ENCODE results near the gene IPCEF1.
"Not testable (repeated sequence)": the region's sequence is repeated elsewhere in the genome, so short reads cannot be mapped to it uniquely, and the experiment has no call there.

Gene IPCEF1

GRCh38 chr6:154334147-154334546 is 22.5 kb downstream of the IPCEF1 start:
- not testable (repeated sequence) for DNase-seq (ENCODE audit: low spot score)

DNA sequence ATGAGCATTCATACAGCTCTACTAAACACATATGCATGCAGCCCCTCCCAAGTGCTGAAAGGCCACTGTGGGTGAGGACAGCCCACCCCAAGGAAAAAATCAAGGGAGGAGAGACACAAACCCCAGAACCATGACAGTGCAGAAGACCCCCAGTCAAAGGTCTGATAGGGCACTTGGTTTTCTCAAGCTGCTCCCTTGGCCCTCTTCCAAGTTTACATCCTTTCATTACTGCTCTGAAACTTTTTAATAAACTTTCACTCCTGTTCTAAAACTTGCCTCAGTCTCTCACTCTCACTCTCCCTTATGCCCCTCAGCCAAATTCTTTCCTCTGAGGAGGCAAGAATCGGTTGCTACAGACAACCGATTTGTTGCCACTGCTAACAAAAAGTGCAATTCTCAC is 24.9 kb downstream of the IPCEF1 start:
- DNase-seq (ENCODE audit: low spot score) = no peak

GRCh38 chr6:154329350-154330170 is 27.0 kb downstream of the IPCEF1 start:
- DNase-seq (ENCODE audit: low spot score) = no peak

- not testable (repeated sequence) for DNase-seq (ENCODE audit: low spot score)
Observed at GRCh38 chr6:154327313-154327712, 29.3 kb downstream of the IPCEF1 start.

DNA sequence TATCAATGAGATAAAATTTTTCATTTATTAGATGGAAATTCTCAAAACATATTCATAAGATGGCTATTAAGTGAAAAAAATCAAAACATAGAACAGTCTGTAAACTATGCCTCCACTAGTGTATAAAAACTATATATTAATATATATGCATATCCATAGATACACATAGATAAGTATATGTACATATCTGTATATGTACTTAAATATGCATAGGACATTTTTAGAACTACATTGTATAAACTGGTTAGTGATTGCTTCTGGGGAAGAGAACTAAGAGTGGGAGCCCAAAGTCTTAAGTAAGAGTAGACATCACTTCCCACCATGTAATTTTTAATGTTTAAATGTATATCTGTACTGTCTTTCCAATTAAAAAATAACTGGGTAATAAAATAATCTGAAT is 31.5 kb downstream of the IPCEF1 start:
- no peak for DNase-seq (ENCODE audit: low spot score)

- no peak for DNase-seq (ENCODE audit: low spot score)
Observed at GRCh38 chr6:154320181-154320580, 36.4 kb downstream of the IPCEF1 start.

- DNase-seq (ENCODE audit: low spot score) = no peak
Observed at GRCh38 chr6:154319231-154319858, 37.3 kb downstream of the IPCEF1 start.

DNA sequence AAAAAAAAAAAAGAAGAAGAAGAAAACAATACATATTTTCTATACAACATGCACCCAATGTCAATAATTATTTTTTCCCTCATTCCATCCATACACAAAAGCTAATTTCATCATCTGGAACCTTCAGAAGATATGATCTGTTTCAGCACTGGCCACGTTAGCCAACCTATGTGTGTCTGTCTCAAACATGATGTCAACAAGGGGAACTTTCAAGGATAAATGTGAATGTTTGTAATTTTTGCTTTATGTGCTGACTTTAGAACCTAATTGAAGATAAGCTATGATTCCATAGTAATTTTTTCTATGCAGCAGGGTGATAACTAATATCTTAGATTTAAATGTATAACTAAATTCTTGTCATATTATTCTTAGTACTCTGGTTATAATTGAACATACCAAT is 37.9 kb downstream of the IPCEF1 start:
- no peak for DNase-seq (ENCODE audit: low spot score)

GRCh38 chr6:154316131-154316530 is 40.5 kb downstream of the IPCEF1 start:
- DNase-seq (ENCODE audit: low spot score) = no peak

DNA sequence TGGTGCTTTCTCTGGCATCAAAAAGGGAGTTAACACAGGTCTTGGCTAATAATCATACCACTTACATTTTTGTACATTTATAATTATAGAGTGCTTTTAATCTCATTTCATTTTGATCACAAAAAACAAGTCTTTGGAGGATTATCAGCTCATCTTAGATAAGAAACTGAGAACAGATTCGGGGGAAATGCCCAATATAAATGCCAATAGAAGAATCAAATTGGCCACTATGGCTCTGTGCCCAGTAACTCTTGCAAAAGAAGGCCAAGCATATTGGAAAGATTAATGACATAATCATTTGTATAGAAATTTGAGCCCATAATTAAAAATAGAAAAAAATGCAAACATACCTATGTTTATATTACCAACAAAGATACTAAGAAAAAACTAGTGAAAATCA is 42.5 kb downstream of the IPCEF1 start:
- no peak for DNase-seq (ENCODE audit: low spot score)

GRCh38 chr6:154308986-154309385 is 47.6 kb downstream of the IPCEF1 start:
- no peak for DNase-seq (ENCODE audit: low spot score)

- no peak for DNase-seq (ENCODE audit: low spot score)
Observed at GRCh38 chr6:154307696-154308425, 48.7 kb downstream of the IPCEF1 start.

DNA sequence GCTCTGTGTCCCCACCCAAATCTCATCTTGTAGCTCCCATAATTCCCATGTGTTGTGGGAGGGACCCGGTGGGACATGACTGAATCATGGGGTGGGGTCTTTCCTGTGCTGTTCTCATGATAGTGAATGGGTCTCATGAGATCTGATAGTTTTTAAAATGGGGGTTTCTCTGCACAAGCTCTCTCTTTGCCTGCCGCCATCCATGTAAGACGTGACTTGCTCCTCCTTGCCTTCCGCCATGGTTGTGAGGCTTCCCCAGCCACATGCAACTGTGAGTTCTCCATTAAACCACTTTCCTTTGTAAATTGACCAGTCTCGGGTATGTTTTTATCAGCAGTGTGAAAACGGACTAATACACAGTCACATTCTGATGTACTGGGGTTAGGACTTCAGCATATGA is 49.5 kb downstream of the IPCEF1 start:
- DNase-seq (ENCODE audit: low spot score) = not testable (repeated sequence)

- no peak for DNase-seq (ENCODE audit: low spot score)
Observed at GRCh38 chr6:154306696-154307095, 49.9 kb downstream of the IPCEF1 start.

GRCh38 chr6:154304191-154304590 is 52.4 kb downstream of the IPCEF1 start:
- DNase-seq (ENCODE audit: low spot score) = no peak

DNA sequence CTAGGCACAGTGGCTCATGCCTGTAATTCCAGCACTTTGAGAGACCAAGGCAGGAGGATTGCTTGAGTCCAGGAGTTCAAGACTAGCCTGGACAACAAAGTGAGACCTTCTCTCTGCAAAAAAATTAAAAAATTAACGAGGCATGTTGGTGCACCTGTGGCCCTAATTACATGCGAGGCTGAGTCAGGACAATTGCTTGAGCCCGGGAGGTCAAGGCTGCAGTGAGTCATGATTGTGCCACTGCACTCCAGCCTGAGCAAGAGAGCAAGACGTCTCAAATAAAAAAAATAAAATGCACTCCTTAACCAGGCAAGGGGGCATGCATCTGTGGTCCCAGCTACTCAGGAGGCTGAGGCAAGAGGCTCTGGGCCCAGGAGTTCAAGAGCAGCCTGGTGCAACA is 53.0 kb downstream of the IPCEF1 start:
- not testable (repeated sequence) for DNase-seq (ENCODE audit: low spot score)

- peak; percentile 72 for DNase-seq (ENCODE audit: low spot score)
Observed at GRCh38 chr6:154301839-154302752, 54.5 kb downstream of the IPCEF1 start.

DNA sequence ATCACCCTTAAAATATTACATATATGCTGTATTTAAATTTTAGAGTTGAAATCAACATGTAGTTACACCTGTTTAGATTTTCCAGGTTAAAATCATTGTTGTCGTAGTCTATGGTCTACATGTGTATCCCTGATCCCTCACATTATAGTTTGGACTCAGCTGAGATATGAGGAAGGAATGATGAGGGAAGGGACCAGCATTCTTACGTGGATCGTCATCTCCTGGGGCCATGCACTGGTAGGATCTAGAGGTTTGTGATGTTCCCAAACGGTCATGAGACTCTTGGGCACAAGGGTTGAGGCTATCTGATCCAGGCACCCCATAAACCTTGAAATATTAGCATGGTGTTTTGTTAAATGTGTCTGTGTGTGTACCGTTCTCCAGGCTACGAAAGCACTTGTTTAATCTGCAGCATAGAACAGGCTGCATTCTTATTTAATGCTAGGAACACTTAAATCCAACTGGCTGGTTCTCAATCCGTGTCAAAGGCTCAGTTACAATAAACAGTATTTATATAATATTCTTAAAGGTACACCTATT is 55.4 kb downstream of the IPCEF1 start:
- DNase-seq (ENCODE audit: low spot score) = no peak

DNA sequence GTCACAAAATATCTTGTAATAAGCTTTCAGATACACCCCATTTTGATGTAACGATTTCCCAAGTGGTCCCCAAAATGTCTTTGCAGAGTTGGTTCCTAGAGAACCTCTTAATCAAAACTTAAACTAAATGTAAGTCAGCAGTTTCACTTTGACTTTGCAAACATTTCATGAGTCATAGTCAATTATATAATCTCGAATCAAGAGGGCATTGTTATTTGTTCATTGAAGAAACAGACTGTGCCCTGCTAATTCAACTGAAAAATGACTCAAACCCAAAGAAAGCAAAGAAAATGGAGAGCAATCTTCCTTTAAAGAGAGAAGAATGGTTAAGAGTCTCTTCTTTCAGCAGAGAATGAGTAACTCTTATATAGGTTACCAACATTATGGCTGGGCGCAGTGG is 58.3 kb downstream of the IPCEF1 start:
- DNase-seq (ENCODE audit: low spot score) = no peak

GRCh38 chr6:154297721-154298120 is 58.9 kb downstream of the IPCEF1 start:
- DNase-seq (ENCODE audit: low spot score) = no peak

GRCh38 chr6:154297210-154297609 is 59.4 kb downstream of the IPCEF1 start:
- DNase-seq (ENCODE audit: low spot score) = no peak

DNA sequence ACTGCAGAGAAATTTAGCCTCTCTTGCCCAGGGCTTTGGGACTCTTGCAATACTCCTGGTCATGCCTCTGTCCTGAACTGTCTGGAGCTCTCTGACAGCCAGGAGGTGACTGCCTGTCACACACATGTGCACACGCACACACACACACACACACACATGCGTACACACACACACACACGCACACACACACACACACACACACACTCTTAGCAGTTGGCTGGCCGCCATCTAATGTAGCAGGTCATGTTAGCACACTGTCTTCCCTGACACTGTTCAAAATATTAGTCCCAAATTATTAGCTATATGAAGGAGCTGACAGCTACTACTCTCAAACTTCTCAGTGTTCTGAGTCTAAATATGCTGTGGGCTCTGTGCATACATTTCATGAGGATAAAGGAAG is 60.9 kb downstream of the IPCEF1 start:
- DNase-seq (ENCODE audit: low spot score) = no peak
